K562 (cell line): ENCODE measurements around the gene SGMS1. TPM values are rescaled to one million over a fixed set of nuclear protein-coding genes. Genes with fewer than 3 reads are reported as not detected.

Experiments
- ARID3A ChIP-seq: IDR thresholded peaks from 2 replicates; pipeline ENCODE4 v1.6.1; 2012; ENCODE audit warnings: low read depth, low read length, improper control_type of control experiment, borderline replicate concordance
- ATF4 ChIP-seq: fragments of 450-650 bp; formaldehyde crosslinking; IDR thresholded peaks from 2 replicates; pipeline ENCODE4 v1.4.0; 2022; ENCODE audit warnings: mild to moderate bottlenecking, moderate library complexity
- CBX3 ChIP-seq, 2 experiments: IDR thresholded peaks; 1 replicate in 1 of 2; 2 replicates in 1 of 2; pipeline ENCODE4 v1.6.1; 2012; ENCODE audit warnings: inconsistent platforms in 2 of 2, low read length in 2 of 2, borderline replicate concordance in 1 of 2, control low read depth in 1 of 2
- CXXC5 ChIP-seq: fragments of 250-450 bp; sonication (Bioruptor Pico); IDR thresholded peaks from 2 replicates; pipeline ENCODE4 v1.8.0; 2022; ENCODE audit warnings: inconsistent platforms, mild to moderate bottlenecking, moderate library complexity
- DIDO1 ChIP-seq: fragments of 450-650 bp; IDR thresholded peaks from 2 replicates; pipeline ENCODE4 v1.6.1; 2016; ENCODE audit warnings: low read depth, missing biosample characterization, missing genetic modification characterization
- E2F1 ChIP-seq: sonication (generic); formaldehyde crosslinking; IDR thresholded peaks from 2 replicates; pipeline ENCODE4 v1.8.1; 2023; ENCODE audit warnings: mild to moderate bottlenecking, missing genetic modification reagents, moderate library complexity
- EP300 ChIP-seq: IDR thresholded peaks from 2 replicates; pipeline ENCODE4 v1.6.1; 2012; ENCODE audit warnings: low read length, improper control_type of control experiment
- FOXK1 ChIP-seq: sonication (generic); formaldehyde crosslinking; IDR thresholded peaks from 2 replicates; pipeline ENCODE4 v1.8.0; 2022; ENCODE audit warnings: missing genetic modification reagents, mild to moderate bottlenecking, borderline replicate concordance
- HOXB6 ChIP-seq: fragments of 250-450 bp; sonication (Bioruptor Pico); IDR thresholded peaks from 2 replicates; pipeline ENCODE4 v1.5.1; 2022; ENCODE audit warnings: mild to moderate bottlenecking, borderline replicate concordance
- LARP7 ChIP-seq: fragments of 450-650 bp; IDR thresholded peaks from 2 replicates; pipeline ENCODE4 v1.6.1; 2016
- NCOA1 ChIP-seq: fragments of 450-650 bp; IDR thresholded peaks from 2 replicates; pipeline ENCODE4 v1.6.1; 2016; ENCODE audit warnings: low read depth
- NEUROD1 ChIP-seq: fragments of 150-350 bp; IDR thresholded peaks from 2 replicates; pipeline ENCODE4 v1.6.1; 2014; ENCODE audit warnings: borderline replicate concordance, low read length, low read depth; ENCODE audit not compliant: partially characterized antibody
- NR3C1 ChIP-seq: sonication (generic); formaldehyde crosslinking; IDR thresholded peaks from 2 replicates; pipeline ENCODE4 v1.8.1; 2022; ENCODE audit warnings: missing genetic modification reagents
- PRPF4 ChIP-seq: fragments of 200-400 bp; formaldehyde crosslinking; IDR thresholded peaks from one replicate; pipeline ENCODE4 v1.6.1; 2017; ENCODE audit warnings: low read length, low read depth, mild to moderate bottlenecking; ENCODE audit not compliant: insufficient read depth, poor library complexity, severe bottlenecking
- RB1 ChIP-seq: fragments of 450-650 bp; IDR thresholded peaks from 2 replicates; pipeline ENCODE4 v1.6.1; 2017; ENCODE audit warnings: low read depth, mild to moderate bottlenecking
- SIN3A ChIP-seq, 2 experiments: fragments of 150-350 bp in 1 of 2; IDR thresholded peaks; 2 replicates each; pipeline ENCODE4 v1.6.1; 2011 to 2016; ENCODE audit warnings: borderline replicate concordance in 2 of 2, low read depth in 2 of 2, low read length in 2 of 2, mild to moderate bottlenecking in 2 of 2, moderate library complexity in 2 of 2; ENCODE audit not compliant: control insufficient read depth in 1 of 2
- SRSF3 ChIP-seq: fragments of 200-400 bp; formaldehyde crosslinking; IDR thresholded peaks from 2 replicates; pipeline ENCODE4 v1.6.1; 2016; ENCODE audit warnings: mild to moderate bottlenecking, low read length, moderate library complexity; ENCODE audit not compliant: insufficient read depth
- STAT5B ChIP-seq: fragments of 250-450 bp; sonication (Bioruptor Pico); IDR thresholded peaks from 2 replicates; pipeline ENCODE4 v1.8.0; 2021; ENCODE audit warnings: mild to moderate bottlenecking, inconsistent platforms
- TCFL5 ChIP-seq: fragments of 250-450 bp; sonication (Bioruptor Pico); conservative IDR thresholded peaks from 2 replicates; pipeline ENCODE4 v1.6.1; 2021; ENCODE audit warnings: mild to moderate bottlenecking, moderate library complexity, matching md5 sums
- TRIM25 ChIP-seq: fragments of 450-650 bp; IDR thresholded peaks from 2 replicates; pipeline ENCODE4 v1.7.0; 2016; ENCODE audit warnings: borderline replicate concordance
- ZKSCAN8 ChIP-seq: fragments of 200-800 bp; sonication (Bioruptor generic); IDR thresholded peaks from 2 replicates; pipeline ENCODE4 v1.6.1; 2016; ENCODE audit warnings: missing genetic modification characterization, missing compliant biosample characterization
- ZNF274 ChIP-seq: IDR thresholded peaks from 2 replicates; pipeline ENCODE4 v1.6.1; 2011; ENCODE audit warnings: low read depth, mild to moderate bottlenecking, low read length, moderate library complexity, borderline replicate concordance
- ZNF780A ChIP-seq: fragments of 250-450 bp; sonication (Bioruptor Pico); IDR thresholded peaks from 2 replicates; pipeline ENCODE4 v1.5.0; 2021; ENCODE audit warnings: mild to moderate bottlenecking
- polyA plus RNA-seq, 8 experiments: library from polyadenylated mRNA; depleted of rRNA in 4 of 8; stranded (reverse) in 5 of 8; unstranded in 3 of 8; fragments of >200 nt; fragmentation: Nextera tagmentation in 2 of 8; fragmentation: Illumina TruSeq in 1 of 8; extraction: Ambion mirVana in 2 of 8; extraction: Trizol in 1 of 8; gene quantifications; 2 replicates each; pipeline versions ENCODE4 v1.2.1 to v1.2.3, GENCODE V29; 2011 to 2014; ENCODE audit warnings: inconsistent platforms in 1 of 8, missing spikeins in 1 of 8
- total RNA-seq, 7 experiments: library from RNA; depleted of rRNA in 6 of 7; stranded (reverse); fragments of >200 nt in 6 of 7; fragmentation: Illumina TruSeq in 2 of 7; extraction: Trizol in 2 of 7; gene quantifications; 2 replicates each; pipeline versions ENCODE4 v1.2.1 to v1.2.3, GENCODE V29; 2011 to 2021; ENCODE audit warnings: low replicate concordance in 1 of 7

Gene SGMS1
- total and polyA plus RNA-seq, 9 of the 15 experiments (the other 6 are each of a cell fraction or from before 2014, with no cell fraction given): 22.6 to 232 (median 82.2) TPM

GRCh38 chr10:50624413-50624865 is 683 bp upstream of the SGMS1 start (continued):
- TF ChIP-seq LARP7 (no peak), SIN3A (IDR thresholded peaks at IDR 0.05; ENCODE audit: borderline replicate concordance in 2 of 2, control insufficient read depth in 1 of 2, low read depth in 2 of 2, low read length in 2 of 2) (0 out of 4 replicates have a peak, but pooled peaks of 1 of the 2 experiments have one; percentile 25), ZNF274 (peak; percentile 40; the same call in 1 of the 2 replicates), STAT5B (CRISPR knock-in tag) (no peak), HOXB6 (CRISPR knock-in tag) (no peak), SRSF3 (no peak), ZKSCAN8 (no peak), FOXK1 (CRISPR knock-in tag) (no peak), TRIM25 (no peak), RB1 (peak; percentile 88; the same call in 1 of the 2 replicates), NEUROD1 (peak; percentile 100), EP300 (no peak), TCFL5 (CRISPR knock-in tag) (no peak), ARID3A (no peak), DIDO1 (no peak), NCOA1 (no peak), CBX3 (IDR thresholded peaks at IDR 0.05; ENCODE audit: borderline replicate concordance in 1 of 2, low read length in 2 of 2) (no peak; a peak in 1 of 3 replicates), ZNF780A (CRISPR knock-in tag) (no peak), E2F1 (CRISPR knock-in tag) (no peak), ATF4 (no peak), NR3C1 (CRISPR knock-in tag) (peak; percentile 86; the same call in 1 of the 2 replicates), CXXC5 (CRISPR knock-in tag) (no peak; the same call in 1 of the 2 replicates), PRPF4 (no peak)
